ENCODE data around the gene ZDHHC18.
A peak's percentile ranks its signal among the peaks of the same experiment; 100 is the strongest.
"Not testable (repeated sequence)": the region's sequence is repeated elsewhere in the genome, so short reads cannot be mapped to it uniquely, and the experiment has no call there.

ZDHHC18 gene

GRCh38 chr1:26829184-26829911 is 2.9 kb downstream of the ZDHHC18 start:
- in situ Hi-C loops (cut with HindIII; ENCODE audit: low pct_ligation_motif_present, low pct_unique_long_range_greater_than_20kb, low sequenced_read_pairs): no loop called here

DNA sequence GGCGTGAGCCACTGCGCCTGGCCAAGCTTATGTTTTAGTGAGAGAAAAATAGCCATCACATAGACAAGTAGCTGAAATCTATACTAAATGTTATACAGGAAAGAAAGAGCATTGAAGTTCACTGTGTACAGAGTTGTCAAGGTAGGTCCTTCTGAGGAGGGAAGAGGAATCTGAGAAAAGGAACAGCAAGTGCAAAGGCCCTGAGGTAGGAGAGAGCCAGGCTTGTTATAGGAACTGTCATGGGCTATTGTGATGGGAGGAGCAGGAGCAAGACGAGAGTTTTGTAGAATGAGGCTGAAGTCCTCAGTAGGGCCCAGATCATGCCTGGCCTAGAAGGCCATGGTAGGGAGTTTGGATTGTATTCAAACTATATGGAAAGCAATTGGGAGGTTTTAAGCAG is 4.6 kb downstream of the ZDHHC18 start:
- in situ Hi-C loops (cut with HindIII; ENCODE audit: low pct_ligation_motif_present, low pct_unique_long_range_greater_than_20kb, low sequenced_read_pairs): loop anchor here (10.0 kb wide), 1 partner anchor 54 kb away; no protein-coding TSS in a partner anchor
- no peak for DNase-seq

More at GRCh38 chr1:26829184-26829911, 2.9 kb downstream of the ZDHHC18 start:
- no peak for DNase-seq

DNA sequence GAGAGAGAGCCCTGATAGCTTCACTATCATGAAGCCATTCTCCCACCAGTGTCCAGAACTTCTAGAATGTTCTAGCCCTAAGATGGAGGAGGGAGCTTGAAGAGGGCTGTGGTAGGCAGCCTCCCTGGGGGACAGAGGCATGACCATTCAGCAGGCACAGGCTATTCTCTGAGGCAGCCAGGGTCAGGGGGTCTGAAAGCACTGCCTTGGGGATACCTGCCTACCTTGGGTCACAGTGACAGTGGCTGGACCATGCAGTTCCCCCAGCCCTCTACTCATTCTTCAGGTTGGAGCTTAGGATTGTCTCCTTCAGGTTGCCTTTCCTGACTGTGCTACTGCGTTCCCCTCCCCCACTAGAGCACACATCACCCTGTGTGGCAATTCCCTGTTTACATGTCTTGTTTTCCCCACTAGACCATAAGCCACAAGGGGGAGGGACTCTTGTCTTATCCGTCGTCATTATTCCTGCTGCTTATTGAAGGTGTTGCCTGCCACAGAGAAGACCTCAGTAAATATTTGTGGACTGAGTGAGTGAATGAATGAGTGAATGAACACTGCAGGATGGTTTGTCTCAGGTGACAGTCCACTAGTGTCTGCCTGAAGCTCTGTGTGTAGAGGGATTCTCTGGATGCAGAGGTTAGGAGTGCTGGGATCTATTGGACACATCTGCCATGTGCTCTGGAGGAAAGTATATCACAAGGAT is 5.2 kb downstream of the ZDHHC18 start:
- in situ Hi-C loops (cut with HindIII; ENCODE audit: low pct_ligation_motif_present, low pct_unique_long_range_greater_than_20kb, low sequenced_read_pairs): loop anchor here (10.0 kb wide), 1 partner anchor 53 kb away; no protein-coding TSS in a partner anchor
- no peak for DNase-seq

DNA sequence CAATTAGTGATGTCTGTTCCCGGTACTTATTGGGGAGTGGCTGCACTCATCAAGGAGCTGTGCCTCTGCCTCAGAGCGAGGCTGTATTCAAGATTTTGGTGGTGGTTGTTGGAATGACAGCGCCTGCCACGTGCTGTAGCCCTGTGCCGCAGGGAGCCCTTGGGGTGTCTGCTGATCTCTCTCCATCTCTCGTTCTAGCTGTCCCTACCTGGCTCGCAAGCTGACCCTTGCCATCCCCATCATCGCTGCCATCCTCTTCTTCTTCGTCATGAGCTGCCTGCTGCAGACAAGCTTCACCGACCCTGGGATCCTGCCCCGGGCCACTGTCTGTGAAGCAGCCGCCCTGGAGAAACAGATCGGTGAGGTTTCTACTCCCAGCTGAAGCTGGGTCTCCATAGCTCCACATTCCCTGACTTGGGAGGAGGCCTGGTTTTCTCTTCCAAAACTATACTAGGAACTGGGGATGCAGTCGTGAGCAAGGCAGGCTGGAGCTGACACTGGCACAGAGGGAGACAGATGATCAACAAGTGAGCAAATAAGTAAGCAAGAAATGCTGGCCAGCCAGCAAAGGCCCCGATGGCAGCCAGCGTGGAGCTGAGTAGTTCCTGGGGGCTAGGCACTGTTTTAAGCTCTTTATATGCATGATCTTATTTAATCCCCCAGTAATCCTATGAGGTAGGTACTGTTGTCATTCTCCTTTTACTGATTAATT is 5.9 kb downstream of the ZDHHC18 start:
- in situ Hi-C loops (cut with HindIII; ENCODE audit: low pct_ligation_motif_present, low pct_unique_long_range_greater_than_20kb, low sequenced_read_pairs): loop anchor here (10.0 kb wide), 1 partner anchor 52 kb away; no protein-coding TSS in a partner anchor
- no peak for DNase-seq

DNA sequence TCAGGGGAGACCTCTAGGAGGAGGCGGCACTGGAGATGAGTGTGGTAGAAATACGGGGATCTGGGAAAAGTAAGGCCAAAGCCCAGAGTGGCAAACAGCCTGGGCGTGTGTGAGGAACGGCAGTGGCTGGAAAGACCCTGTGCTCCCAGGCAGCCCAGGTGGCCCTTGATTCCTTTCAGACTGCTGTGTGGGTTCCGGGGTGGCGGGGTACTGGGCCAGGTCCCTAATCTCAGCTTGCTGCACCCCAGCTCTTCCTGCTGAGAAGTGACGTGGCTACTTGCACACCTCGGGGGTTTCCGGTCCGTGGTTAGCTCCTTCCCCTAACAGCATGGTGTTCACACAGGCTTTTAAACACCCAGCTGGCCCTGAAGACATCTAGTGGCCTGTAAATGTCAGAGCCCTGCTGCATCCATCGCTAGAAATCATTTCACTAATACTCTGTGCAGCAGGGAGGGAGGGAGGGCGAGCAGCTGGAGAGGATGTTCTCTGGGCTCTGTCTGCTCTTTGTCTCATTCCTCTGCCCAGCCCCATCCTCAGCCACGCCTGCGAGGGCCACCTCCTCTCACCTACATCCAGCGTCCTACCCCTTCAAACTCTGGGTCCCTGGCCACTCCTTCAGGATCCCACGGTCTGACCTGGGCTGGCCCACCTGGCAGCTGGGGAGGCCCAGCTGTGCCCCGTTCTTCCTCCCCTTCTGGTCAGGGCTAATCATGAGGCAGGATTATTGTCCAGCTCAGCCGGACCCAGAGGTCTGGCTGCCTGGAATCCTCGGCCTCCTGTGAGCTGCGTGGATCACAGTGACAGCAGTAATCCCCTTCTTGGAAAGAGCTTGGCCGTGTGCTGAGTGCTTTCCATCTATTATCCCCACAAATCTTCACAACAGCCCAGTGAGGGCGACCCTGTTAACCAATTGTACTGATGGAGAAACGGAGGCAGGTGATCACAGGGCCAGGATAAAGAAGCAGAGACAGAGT is 7.2 kb downstream of the ZDHHC18 start:
- DNase-seq: no peak

GRCh38 chr1:26837665-26838064 is 11.2 kb downstream of the ZDHHC18 start:
- in situ Hi-C loops (cut with HindIII; ENCODE audit: low pct_ligation_motif_present, low pct_unique_long_range_greater_than_20kb, low sequenced_read_pairs): loop anchor here (10.0 kb wide), 1 partner anchor 47 kb away; no protein-coding TSS in a partner anchor
- not testable (repeated sequence) for DNase-seq

More for the DNA sequence above, 7.2 kb downstream of the ZDHHC18 start:
- in situ Hi-C loops (cut with HindIII; ENCODE audit: low pct_ligation_motif_present, low pct_unique_long_range_greater_than_20kb, low sequenced_read_pairs): loop anchor here (10.0 kb wide), 1 partner anchor 51 kb away; no protein-coding TSS in a partner anchor

GRCh38 chr1:26838474-26839338 is 12.2 kb downstream of the ZDHHC18 start:
- no peak for DNase-seq
- in situ Hi-C loops (cut with HindIII; ENCODE audit: low pct_ligation_motif_present, low pct_unique_long_range_greater_than_20kb, low sequenced_read_pairs): loop anchor here (10.0 kb wide), 1 partner anchor 46 kb away; no protein-coding TSS in a partner anchor

- in situ Hi-C loops (cut with HindIII; ENCODE audit: low pct_ligation_motif_present, low pct_unique_long_range_greater_than_20kb, low sequenced_read_pairs): loop anchor here (10.0 kb wide), 1 partner anchor 45 kb away; no protein-coding TSS in a partner anchor
- no peak for DNase-seq
Measured at GRCh38 chr1:26839339-26839722, 12.8 kb downstream of the ZDHHC18 start.

DNA sequence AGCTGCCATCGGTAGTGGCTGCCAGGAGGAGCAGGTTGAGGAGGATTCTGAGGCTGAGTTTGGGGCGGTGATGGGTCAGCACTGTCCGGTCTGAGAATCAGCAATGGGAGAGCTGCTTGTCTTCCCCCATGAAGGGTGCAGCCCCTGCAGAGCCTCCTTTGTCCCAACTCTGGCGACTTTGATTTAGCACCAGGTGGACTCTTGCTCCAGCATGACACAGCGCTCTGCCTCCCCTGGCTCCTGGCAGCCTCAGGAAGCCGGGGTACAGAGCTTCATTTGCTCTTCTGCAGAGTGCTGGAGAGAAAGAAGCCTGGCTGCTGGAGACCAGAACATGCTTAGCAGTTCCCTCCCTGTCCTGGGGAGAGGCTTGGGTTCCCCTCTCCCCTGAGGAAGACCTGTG is 13.3 kb downstream of the ZDHHC18 start:
- in situ Hi-C loops (cut with HindIII; ENCODE audit: low pct_ligation_motif_present, low pct_unique_long_range_greater_than_20kb, low sequenced_read_pairs): loop anchor here (10.0 kb wide), 1 partner anchor 45 kb away; no protein-coding TSS in a partner anchor
- DNase-seq: no peak

- no peak for DNase-seq
- in situ Hi-C loops (cut with HindIII; ENCODE audit: low pct_ligation_motif_present, low pct_unique_long_range_greater_than_20kb, low sequenced_read_pairs): no loop called here
Measured at GRCh38 chr1:26844424-26845196, 18.1 kb downstream of the ZDHHC18 start.

DNA sequence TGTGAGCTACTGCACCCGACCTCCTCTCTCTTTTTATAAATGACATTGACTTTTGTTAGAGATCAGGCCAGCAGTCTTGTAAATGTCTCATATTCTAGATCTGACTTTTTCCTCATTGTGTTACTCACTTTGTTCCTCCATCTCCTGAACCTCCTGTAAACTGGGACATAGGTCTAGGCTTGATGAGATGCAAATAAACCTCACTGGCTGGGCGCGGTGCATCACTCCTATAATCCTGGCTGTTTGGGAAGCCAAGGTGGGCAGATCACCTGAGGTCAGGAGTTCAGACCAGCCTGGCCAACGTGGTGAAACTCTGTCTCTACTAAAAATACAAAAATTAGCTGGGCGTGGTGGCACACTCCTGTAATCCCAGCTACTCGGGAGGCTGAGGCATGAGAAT is 21.3 kb downstream of the ZDHHC18 start:
- DNase-seq; in situ Hi-C loops (cut with HindIII; ENCODE audit: low pct_ligation_motif_present, low pct_unique_long_range_greater_than_20kb, low sequenced_read_pairs): not testable (repeated sequence)

GRCh38 chr1:26848499-26848898 is 22.0 kb downstream of the ZDHHC18 start:
- DNase-seq: no peak
- in situ Hi-C loops (cut with HindIII; ENCODE audit: low pct_ligation_motif_present, low pct_unique_long_range_greater_than_20kb, low sequenced_read_pairs): no loop called here

DNA sequence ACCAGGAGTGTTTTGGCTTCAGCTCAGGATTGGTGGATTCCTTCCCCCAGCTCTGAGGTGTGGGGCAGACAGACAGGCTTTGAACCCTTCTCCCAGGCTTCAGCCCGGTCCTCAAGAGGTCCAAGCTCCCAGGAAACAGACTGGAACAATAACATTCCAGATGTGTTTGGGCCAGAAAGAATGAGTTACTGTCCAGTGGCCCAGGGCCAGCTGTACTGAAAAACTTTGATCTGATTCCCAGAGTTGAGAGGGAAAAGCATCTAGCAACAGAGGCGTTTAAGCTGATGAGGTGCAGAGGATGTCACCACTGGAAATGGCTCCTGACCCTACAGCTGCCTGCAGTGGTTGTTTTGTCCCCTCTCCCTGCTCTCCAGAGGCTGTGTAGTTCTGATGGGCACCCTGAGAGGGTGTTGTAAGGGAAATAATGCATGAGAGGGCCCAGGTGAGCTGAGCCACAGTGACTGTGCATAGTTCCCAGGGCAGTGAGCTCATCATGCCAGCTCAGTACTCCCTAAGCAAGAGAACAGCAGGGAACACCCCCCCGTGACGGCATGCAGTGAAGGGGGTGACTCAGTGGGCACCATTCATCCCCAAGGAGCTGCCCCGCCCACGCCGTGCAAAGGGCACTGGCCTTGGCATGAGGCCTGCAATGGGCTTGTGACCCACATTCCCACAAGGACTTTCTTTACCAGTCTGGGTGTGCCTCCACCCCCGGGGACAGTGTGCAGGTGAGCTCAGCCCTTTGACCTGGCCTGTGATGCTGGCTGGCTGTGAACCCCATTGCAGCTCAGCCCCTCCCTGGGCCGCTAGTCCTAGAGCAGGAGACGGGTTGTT is 22.7 kb downstream of the ZDHHC18 start:
- peak; percentile 84 for DNase-seq
- in situ Hi-C loops (cut with HindIII; ENCODE audit: low pct_ligation_motif_present, low pct_unique_long_range_greater_than_20kb, low sequenced_read_pairs): no loop called here

- in situ Hi-C loops (cut with HindIII; ENCODE audit: low pct_ligation_motif_present, low pct_unique_long_range_greater_than_20kb, low sequenced_read_pairs): no loop called here
- no peak for DNase-seq
Measured at GRCh38 chr1:26851106-26851684, 24.7 kb downstream of the ZDHHC18 start.

GRCh38 chr1:26852701-26853100 is 26.2 kb downstream of the ZDHHC18 start:
- in situ Hi-C loops (cut with HindIII; ENCODE audit: low pct_ligation_motif_present, low pct_unique_long_range_greater_than_20kb, low sequenced_read_pairs): no loop called here
- no peak for DNase-seq
